Measurements from ENCODE around the gene METTL18. TPM values are rescaled to one million over a fixed set of nuclear protein-coding genes. Genes with fewer than 3 reads are reported as not detected.

METTL18 gene
- polyA plus RNA-seq, 1 donor: 15.8 TPM

- no peak for DNase-seq
Observed at GRCh38 chr1:169788402-169788801, 6.3 kb downstream of the METTL18 start.

GRCh38 chr1:169786974-169787373, 7.7 kb downstream of the METTL18 start:
- no peak for DNase-seq

GRCh38 chr1:169785267-169785666, 9.4 kb downstream of the METTL18 start:
- DNase-seq: no peak

- no peak for DNase-seq
Observed at GRCh38 chr1:169784102-169784501, 10.6 kb downstream of the METTL18 start.

- no peak for DNase-seq
Observed at GRCh38 chr1:169782596-169782995, 12.1 kb downstream of the METTL18 start.

- no peak for DNase-seq
Observed at GRCh38 chr1:169779970-169780369, 14.7 kb downstream of the METTL18 start.

GRCh38 chr1:169779150-169779549, 15.6 kb downstream of the METTL18 start:
- no peak for DNase-seq

- DNase-seq: no peak
Observed at GRCh38 chr1:169776440-169776839, 18.3 kb downstream of the METTL18 start.

- DNase-seq: no peak
Observed at GRCh38 chr1:169768161-169768560, 26.5 kb downstream of the METTL18 start.

- DNase-seq: no peak
Observed at GRCh38 chr1:169765580-169766331, 29.0 kb downstream of the METTL18 start.

- DNase-seq: no peak
Observed at GRCh38 chr1:169764919-169765318, 29.8 kb downstream of the METTL18 start.

GRCh38 chr1:169762699-169763098, 32.0 kb downstream of the METTL18 start:
- no peak for DNase-seq

GRCh38 chr1:169759038-169759437, 35.7 kb downstream of the METTL18 start:
- DNase-seq: no peak

GRCh38 chr1:169753549-169753948, 41.2 kb downstream of the METTL18 start:
- DNase-seq: no peak

GRCh38 chr1:169750041-169750440, 44.7 kb downstream of the METTL18 start:
- no peak for DNase-seq

- DNase-seq: no peak
Observed at GRCh38 chr1:169746550-169746949, 48.2 kb downstream of the METTL18 start.

GRCh38 chr1:169745015-169745861, 49.5 kb downstream of the METTL18 start:
- DNase-seq: no peak

Other genes starting within 250 kb of the METTL18 start
- gene F5, start 208.4 kb downstream of the METTL18 start, polyA plus RNA-seq (ENCODE audit: insufficient read length): 5.7 TPM
- gene SELP, start 164.8 kb downstream of the METTL18 start, polyA plus RNA-seq (ENCODE audit: insufficient read length): 4.4 TPM
- gene SELL, start 83.3 kb downstream of the METTL18 start, polyA plus RNA-seq (ENCODE audit: insufficient read length): 2.1 TPM
- 0.52 TPM for gene SELE, start 60.8 kb downstream of the METTL18 start, polyA plus RNA-seq (ENCODE audit: insufficient read length)
- gene SCYL3, start 99.0 kb upstream of the METTL18 start, polyA plus RNA-seq (ENCODE audit: insufficient read length): 20.9 TPM

Measured in left kidney (tissue), 2 donors.